ENCODE data around the gene WWOX.

The WWOX gene

GRCh38 chr16:79013930-79014660 lies 914.6 kb downstream of the WWOX start:
- DNase-seq (ENCODE audit: low read depth), result no peak
- H3K4me3 ChIP-seq (ENCODE audit: control insufficient read depth, low read depth, low read length), result no peak overlapping the region
- no peak for TF ChIP-seq CTCF (IDR thresholded peaks at IDR 0.05; ENCODE audit: control insufficient read depth, insufficient read depth, low read depth, low read length, missing control alignments)

GRCh38 chr16:79018650-79019429 lies 919.4 kb downstream of the WWOX start:
- no peak for TF ChIP-seq CTCF (IDR thresholded peaks at IDR 0.05; ENCODE audit: control insufficient read depth, insufficient read depth, low read depth, low read length, missing control alignments)
- H3K4me3 ChIP-seq (ENCODE audit: control insufficient read depth, low read depth, low read length), result no peak overlapping the region
- no peak for DNase-seq (ENCODE audit: low read depth)

- TF ChIP-seq CTCF (IDR thresholded peaks at IDR 0.05; ENCODE audit: control insufficient read depth, insufficient read depth, low read depth, low read length, missing control alignments), result no peak
- H3K4me3 ChIP-seq (ENCODE audit: control insufficient read depth, low read depth, low read length), result no peak overlapping the region
- no peak for DNase-seq (ENCODE audit: low read depth)
Measured at GRCh38 chr16:79019431-79019830, 920.0 kb downstream of the WWOX start.

GRCh38 chr16:79021991-79022630 lies 922.7 kb downstream of the WWOX start:
- no peak for TF ChIP-seq CTCF (IDR thresholded peaks at IDR 0.05; ENCODE audit: control insufficient read depth, insufficient read depth, low read depth, low read length, missing control alignments)
- H3K4me3 ChIP-seq (ENCODE audit: control insufficient read depth, low read depth, low read length), result no peak overlapping the region
- no peak for DNase-seq (ENCODE audit: low read depth)

GRCh38 chr16:79026117-79026516 lies 926.7 kb downstream of the WWOX start:
- DNase-seq (ENCODE audit: low read depth), result no peak
- no peak for TF ChIP-seq CTCF (IDR thresholded peaks at IDR 0.05; ENCODE audit: control insufficient read depth, insufficient read depth, low read depth, low read length, missing control alignments)
- no peak overlapping the region for H3K4me3 ChIP-seq (ENCODE audit: control insufficient read depth, low read depth, low read length)

- DNase-seq (ENCODE audit: low read depth), result no peak
- H3K4me3 ChIP-seq (ENCODE audit: control insufficient read depth, low read depth, low read length), result no peak overlapping the region
- TF ChIP-seq CTCF (IDR thresholded peaks at IDR 0.05; ENCODE audit: control insufficient read depth, insufficient read depth, low read depth, low read length, missing control alignments), result no peak
Measured at GRCh38 chr16:79036541-79036940, 937.1 kb downstream of the WWOX start.
